NCI-H2171 (cell line): ENCODE data around the gene ZNF532.

ENCODE experiments used
- DNase-seq: peaks from one replicate; lab custom pipeline; 2025; lab: John Stamatoyannopoulos, UW

Gene ZNF532

GRCh38 chr18:58979615-58980014 is 114.9 kb downstream of the ZNF532 start:
- DNase-seq, result no peak

- DNase-seq, result no peak
Measured at GRCh38 chr18:58980991-58981390, 116.3 kb downstream of the ZNF532 start.

GRCh38 chr18:58983260-58984155 is 118.8 kb downstream of the ZNF532 start:
- no peak for DNase-seq

- DNase-seq, result no peak
Measured at GRCh38 chr18:58988600-58988999, 123.9 kb downstream of the ZNF532 start.

GRCh38 chr18:58989184-58989759 is 124.6 kb downstream of the ZNF532 start:
- DNase-seq, result no peak

- no peak for DNase-seq
Measured at GRCh38 chr18:58990720-58991119, 126.0 kb downstream of the ZNF532 start.

GRCh38 chr18:58991167-58991798 is 126.6 kb downstream of the ZNF532 start:
- no peak for DNase-seq

GRCh38 chr18:58992301-58993231 is 127.9 kb downstream of the ZNF532 start:
- DNase-seq, result no peak

- DNase-seq, result no peak
Measured at GRCh38 chr18:58993260-58993659, 128.6 kb downstream of the ZNF532 start.

GRCh38 chr18:58995663-58996062 is 131.0 kb downstream of the ZNF532 start:
- DNase-seq, result no peak

GRCh38 chr18:58996131-58996641 is 131.5 kb downstream of the ZNF532 start:
- no peak for DNase-seq

GRCh38 chr18:58996696-58997095 is 132.0 kb downstream of the ZNF532 start:
- no peak for DNase-seq

GRCh38 chr18:58997811-58998337 is 133.2 kb downstream of the ZNF532 start:
- no peak for DNase-seq

- DNase-seq, result no peak
Measured at GRCh38 chr18:58998401-58999203, 133.9 kb downstream of the ZNF532 start.

- no peak for DNase-seq
Measured at GRCh38 chr18:59001166-59001565, 136.5 kb downstream of the ZNF532 start.

GRCh38 chr18:59001721-59002120 is 137.0 kb downstream of the ZNF532 start:
- no peak for DNase-seq

- DNase-seq, result no peak
Measured at GRCh38 chr18:59002974-59003594, 138.4 kb downstream of the ZNF532 start.

- no peak for DNase-seq
Measured at GRCh38 chr18:59005262-59005661, 140.6 kb downstream of the ZNF532 start.

GRCh38 chr18:59006461-59007067 is 141.9 kb downstream of the ZNF532 start:
- DNase-seq, result no peak
